ENCODE data around the gene SPINT1. TPM values are rescaled to one million over a fixed set of nuclear protein-coding genes. Genes with fewer than 3 reads are reported as not detected.
"Not testable (repeated sequence)": the region's sequence is repeated elsewhere in the genome, so short reads cannot be mapped to it uniquely, and the experiment has no call there.

Gene SPINT1
- total RNA-seq, 1 donor from 2014 or later, result 144 TPM

GRCh38 chr15:40859206-40859851 is 15.5 kb downstream of the SPINT1 start:
- DNase-seq (ENCODE audit: low read depth), result peak; percentile 79

DNA sequence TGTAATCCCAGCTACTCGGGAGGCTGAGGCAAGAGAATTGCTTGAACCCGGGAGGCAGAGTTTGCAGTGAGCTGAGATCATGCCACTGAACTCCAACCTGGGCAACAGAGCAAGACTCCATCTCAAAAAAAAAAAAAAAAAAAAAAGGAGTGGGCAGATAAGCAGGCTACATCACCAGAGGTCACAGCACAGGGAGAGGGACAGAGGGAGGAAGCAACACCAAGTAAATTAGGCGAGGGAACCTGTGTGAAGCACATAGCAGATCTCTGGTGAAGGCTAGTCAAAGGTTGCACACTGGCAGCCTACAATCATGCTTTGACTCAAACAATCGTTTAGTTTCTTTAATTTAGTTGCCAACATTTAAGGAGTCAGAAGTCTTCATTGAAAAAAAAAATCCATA is 17.3 kb downstream of the SPINT1 start:
- DNase-seq (ENCODE audit: low read depth), result not testable (repeated sequence)

- DNase-seq (ENCODE audit: low read depth), result no peak
These were observed 19.9 kb downstream of the SPINT1 start for GRCh38 chr15:40863660-40864270.

GRCh38 chr15:40867199-40867598 is 23.4 kb downstream of the SPINT1 start:
- DNase-seq (ENCODE audit: low read depth), result no peak

GRCh38 chr15:40869686-40870085 is 25.8 kb downstream of the SPINT1 start:
- no peak for DNase-seq (ENCODE audit: low read depth)

- DNase-seq (ENCODE audit: low read depth), result no peak
These were observed 26.9 kb downstream of the SPINT1 start for GRCh38 chr15:40870716-40871115.

- DNase-seq (ENCODE audit: low read depth), result peak; percentile 54
These were observed 28.1 kb downstream of the SPINT1 start for GRCh38 chr15:40871749-40872617.

DNA sequence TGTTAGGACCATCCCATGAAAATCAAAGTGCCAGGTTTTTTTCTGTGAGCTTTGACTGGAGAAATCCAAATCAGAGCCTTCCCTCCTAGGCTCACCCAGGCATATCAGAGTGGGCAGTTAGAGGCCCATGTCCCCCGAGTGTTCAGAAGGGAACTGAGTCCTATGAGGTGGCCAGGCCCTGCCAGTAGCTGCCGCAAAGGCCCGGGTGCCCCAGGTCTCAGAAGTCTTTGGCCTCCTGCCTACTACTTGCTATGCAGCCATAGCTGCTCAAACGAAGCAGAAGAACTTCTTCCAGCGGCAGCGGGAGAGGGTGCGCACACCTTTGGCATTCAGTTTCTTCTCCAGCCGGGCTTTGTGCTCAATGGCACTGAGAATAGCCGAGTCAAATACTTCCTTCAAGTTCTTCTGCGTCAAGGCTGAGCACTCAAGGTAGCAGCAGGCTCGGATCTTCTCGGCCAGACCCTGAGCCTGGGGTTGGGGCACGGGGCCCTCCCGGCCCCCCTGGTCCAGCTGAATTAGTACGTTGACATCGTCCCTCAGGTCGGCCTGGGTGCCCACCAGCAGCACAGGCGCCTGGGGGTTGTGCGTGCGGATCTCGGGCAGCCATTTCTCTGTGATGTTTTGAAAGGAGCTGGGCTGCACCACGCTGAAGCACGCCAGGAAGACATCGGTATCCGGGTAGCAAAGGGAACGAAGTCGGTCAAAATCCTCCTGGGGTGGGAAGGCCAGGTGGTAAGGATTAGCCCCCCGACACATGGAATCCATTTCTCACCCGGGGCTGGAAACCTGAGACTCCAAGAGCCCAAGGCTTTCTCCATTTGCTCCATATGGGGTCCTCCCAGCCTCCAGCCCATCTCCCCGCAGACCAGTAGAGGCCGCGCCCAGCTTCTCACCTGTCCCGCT is 29.2 kb downstream of the SPINT1 start:
- no peak for DNase-seq (ENCODE audit: low read depth)

DNA sequence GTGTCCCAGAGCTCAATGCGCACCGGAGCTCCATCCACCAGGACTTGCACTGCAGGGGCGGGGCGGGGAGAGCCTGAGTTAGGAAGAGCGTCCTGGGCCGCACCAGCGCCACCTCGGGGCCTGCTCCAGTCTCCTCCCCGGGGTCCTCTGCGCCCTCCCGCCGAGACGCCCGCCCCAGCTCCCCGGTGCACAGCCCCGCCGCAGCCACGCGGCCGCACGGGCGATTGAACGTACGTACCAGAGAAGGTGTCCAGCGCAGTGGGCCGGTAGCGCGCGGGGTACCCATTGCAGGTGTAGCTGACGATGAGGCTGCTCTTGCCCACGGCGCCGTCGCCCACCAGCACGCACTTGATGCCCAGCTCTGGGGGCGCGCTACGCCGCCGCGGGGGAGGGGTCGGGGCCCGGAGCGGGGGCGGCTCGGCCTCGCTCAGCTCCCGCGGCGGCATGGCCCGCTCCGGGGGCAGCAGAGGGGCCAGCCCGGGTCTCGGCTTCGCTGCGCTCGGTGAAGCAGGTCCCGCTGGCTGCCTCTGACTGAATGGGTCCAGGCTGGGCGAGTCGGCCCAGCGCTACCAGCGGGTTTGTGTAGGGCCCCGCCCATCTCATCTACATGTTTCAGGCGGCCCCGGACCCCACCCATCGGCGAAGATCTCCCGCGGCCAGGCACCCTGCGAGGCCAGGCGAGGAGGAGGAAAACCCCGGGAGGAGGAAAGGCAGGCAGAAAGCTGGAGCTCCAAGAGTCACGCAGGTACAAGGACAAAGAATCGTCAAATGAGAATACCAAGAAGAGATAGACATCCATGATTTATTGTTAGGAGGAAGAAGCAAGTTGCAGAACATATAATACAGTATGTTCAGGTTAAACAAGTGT is 30.1 kb downstream of the SPINT1 start, which contains the start of gene RHOV:
TSS of gene RHOV (minus strand) at position 541 of the 868 bp plus-strand sequence. CDS start at position 446, 95 bp downstream.
- peak; percentile 49 for DNase-seq (ENCODE audit: low read depth)

- peak; percentile 46 for DNase-seq (ENCODE audit: low read depth)
These were observed 32.3 kb downstream of the SPINT1 start for GRCh38 chr15:40875991-40876730.

DNA sequence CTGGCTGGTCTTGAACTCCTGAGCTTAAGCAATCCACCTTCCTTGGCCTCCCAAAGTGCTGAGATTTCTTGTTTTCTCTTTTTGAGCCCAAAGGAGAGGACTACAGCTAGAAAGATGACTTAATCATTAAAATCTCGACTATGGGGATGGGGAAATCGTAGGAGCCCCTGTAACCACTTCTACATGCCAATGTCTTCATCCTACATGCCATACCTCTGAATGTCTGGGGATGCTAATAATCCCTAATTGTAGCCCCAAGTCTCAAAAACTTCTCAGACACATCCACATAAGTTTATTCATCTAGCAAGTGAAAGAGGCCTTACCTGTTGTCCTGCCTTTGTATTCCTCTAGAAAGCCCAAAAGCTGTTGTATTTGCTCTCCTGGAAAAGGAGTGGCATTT is 33.8 kb downstream of the SPINT1 start:
- peak; percentile 31 for DNase-seq (ENCODE audit: low read depth)

DNA sequence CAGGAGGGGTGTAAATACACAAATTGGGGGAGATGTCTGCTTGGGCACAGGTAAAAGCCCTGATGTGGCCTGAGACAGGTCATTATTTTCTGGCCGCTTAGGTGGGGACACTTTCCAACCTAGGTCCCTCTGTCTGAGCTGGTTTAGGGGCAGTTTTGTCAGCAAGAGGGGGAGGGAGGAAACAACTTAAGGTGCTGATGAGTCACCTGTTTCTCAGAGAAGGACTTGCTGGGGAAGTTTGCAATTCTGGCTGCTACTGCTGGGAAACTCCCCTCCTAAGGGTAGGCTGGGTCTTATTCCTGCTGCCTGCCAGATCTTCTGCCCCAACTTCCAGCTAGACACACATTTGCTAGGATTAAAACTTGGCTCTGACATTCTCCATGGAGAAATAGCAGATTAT is 34.9 kb downstream of the SPINT1 start:
- peak; percentile 97 for DNase-seq (ENCODE audit: low read depth)

- DNase-seq (ENCODE audit: low read depth), result no peak
These were observed 35.8 kb downstream of the SPINT1 start for GRCh38 chr15:40879609-40880008.

DNA sequence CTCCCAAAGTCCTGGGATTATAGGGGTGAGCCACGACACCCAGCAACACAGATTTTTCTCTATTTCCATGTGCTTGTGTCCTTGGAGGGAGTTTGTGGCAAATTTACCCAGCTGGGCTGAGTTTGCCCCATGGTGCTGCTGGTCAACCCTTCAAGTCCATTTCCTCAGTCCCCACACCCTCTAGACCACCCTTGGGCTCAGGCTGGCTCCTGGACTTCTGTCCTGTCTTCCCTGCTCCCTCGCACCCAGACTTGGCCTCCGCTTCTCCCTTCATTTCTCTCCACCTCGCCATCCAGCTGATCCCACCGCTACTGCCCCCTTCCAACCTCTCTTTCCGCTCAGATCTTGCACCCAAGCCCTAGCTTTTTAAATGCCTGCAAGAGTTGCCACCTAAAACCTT is 37.5 kb downstream of the SPINT1 start:
- no peak for DNase-seq (ENCODE audit: low read depth)

- no peak for DNase-seq (ENCODE audit: low read depth)
These were observed 42.7 kb downstream of the SPINT1 start for GRCh38 chr15:40886586-40886985.

DNA sequence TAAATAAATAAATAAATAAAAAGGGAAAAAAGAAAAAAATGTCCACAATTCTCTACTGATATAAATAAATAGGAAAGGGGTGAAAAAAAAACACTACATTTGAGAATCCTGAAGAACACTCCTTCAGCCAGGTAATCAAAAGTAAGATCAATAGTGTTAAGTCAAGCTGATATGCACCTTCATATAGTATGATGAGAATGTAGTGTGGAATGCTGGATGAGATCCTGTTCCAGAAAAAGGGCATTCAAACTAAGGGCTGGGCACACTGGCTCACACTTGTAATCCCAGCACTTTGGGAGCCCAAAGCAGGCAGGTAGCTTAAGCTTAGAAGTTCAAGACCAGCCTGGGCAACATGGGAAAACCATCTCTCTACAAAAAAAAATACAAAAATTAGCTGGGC is 45.3 kb downstream of the SPINT1 start:
- no peak for DNase-seq (ENCODE audit: low read depth)

- no peak for DNase-seq (ENCODE audit: low read depth)
These were observed 47.3 kb downstream of the SPINT1 start for GRCh38 chr15:40891138-40891537.

DNA sequence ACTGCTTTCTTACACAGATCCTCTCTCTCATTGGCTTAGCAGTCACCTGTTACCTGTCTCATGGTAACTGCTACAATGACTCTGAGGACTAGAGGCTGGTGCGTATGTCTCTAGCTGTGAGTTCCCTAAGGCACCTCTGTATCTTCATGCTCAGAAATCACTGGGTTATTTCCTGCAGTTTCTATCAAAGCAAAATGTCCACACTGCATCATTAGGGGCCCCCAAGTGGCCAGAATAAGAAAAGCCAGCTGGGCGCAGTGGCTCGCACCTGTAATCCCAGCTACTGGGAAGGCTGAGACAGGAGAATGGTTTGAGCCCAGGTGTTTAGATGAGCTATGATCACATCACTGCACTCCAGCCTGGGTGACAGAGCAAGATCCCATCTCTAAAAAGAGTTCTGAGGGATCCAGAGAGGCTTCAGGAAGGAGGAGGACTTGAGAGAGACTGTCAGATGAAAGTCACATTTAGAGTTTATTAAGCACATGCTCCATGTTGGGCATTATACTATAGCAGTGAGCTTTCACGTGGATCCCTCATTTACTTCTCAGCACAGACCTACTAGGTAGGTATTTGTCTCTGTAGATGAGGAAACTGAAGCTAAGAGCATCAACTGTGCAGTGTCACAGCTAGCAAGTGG is 48.1 kb downstream of the SPINT1 start:
- DNase-seq (ENCODE audit: low read depth), result peak; percentile 63

DNA sequence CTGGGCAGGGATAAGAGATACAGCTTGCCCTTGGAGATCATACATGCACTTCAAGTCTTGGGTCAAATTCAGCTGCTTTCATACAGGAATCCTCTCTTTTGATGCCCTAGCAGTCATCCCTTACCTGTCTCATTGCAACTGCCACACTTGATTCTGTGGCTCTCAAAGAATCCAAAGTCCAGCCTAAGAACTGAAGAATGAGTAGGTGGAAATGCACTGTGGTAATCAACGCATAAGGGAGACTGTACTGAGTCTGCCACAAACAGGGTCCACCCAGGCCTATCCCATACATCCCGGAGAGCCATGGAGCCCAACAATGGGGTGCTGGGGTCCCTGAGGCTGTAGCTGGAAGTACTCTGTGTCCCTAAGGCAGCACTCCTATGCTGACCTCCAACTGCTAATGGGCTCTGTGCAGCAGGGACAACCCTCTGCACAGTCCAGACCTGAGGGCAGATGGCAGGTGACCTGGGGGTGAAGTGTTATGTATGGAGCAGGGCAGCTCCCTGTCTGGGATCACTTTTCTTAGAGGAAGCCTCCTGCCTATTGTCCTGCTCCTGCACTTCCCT is 48.7 kb downstream of the SPINT1 start:
- no peak for DNase-seq (ENCODE audit: low read depth)
